Loucy (cell line): ENCODE measurements around the gene ALDH1A3.

Experiments
- H2AFZ ChIP-seq: fragments of 200-600 bp; sonication (generic); 2 replicates; pipeline ENCODE4 v1.6.0; 2016; ENCODE audit warnings: antibody characterized with exemption, mild to moderate bottlenecking, low read length, moderate library complexity
- H3F3A ChIP-seq: fragments of 200-600 bp; 2 replicates; pipeline ENCODE4 v1.6.0; 2016; ENCODE audit warnings: antibody characterized with exemption, low read depth, mild to moderate bottlenecking
- H3K27me3 ChIP-seq: fragments of 200-600 bp; sonication (generic); 2 replicates; pipeline ENCODE4 v1.6.1; 2014; ENCODE audit warnings: low read length, mild to moderate bottlenecking; ENCODE audit not compliant: insufficient read depth, poor library complexity, severe bottlenecking
- H3K36me3 ChIP-seq: fragments of 200-600 bp; sonication (generic); 2 replicates; pipeline ENCODE4 v1.6.1; 2016; ENCODE audit warnings: low read length; ENCODE audit not compliant: insufficient read depth
- H3K4me1 ChIP-seq: fragments of 200-600 bp; sonication (generic); 2 replicates; pipeline ENCODE4 v1.5.1; 2014; ENCODE audit warnings: low read length, mild to moderate bottlenecking; ENCODE audit not compliant: insufficient read depth, poor library complexity, severe bottlenecking
- H3K4me2 ChIP-seq: fragments of 200-600 bp; sonication (generic); 2 replicates; pipeline ENCODE4 v1.6.0; 2014; ENCODE audit warnings: antibody characterized with exemption, low read length, low read depth, mild to moderate bottlenecking; ENCODE audit not compliant: poor library complexity, severe bottlenecking
- H3K4me3 ChIP-seq: fragments of 200-600 bp; sonication (generic); 2 replicates; pipeline ENCODE4 v1.5.1; 2014; ENCODE audit warnings: low read length, mild to moderate bottlenecking, mixed read lengths; ENCODE audit not compliant: poor library complexity, severe bottlenecking
- H3K79me2 ChIP-seq: fragments of 200-600 bp; sonication (generic); 2 replicates; pipeline ENCODE4 v1.6.1; 2014; ENCODE audit warnings: low read length; ENCODE audit not compliant: insufficient read depth
- H3K9ac ChIP-seq: fragments of 200-600 bp; sonication (generic); 2 replicates; pipeline ENCODE4 v1.6.0; 2014; ENCODE audit warnings: mild to moderate bottlenecking, low read depth, low read length, moderate library complexity; ENCODE audit not compliant: poor library complexity, severe bottlenecking
- H3K9me2 ChIP-seq: fragments of 200-600 bp; sonication (generic); replicated peaks from 2 replicates; pipeline ENCODE4 v1.6.1; 2016; ENCODE audit warnings: low read depth, low read length, mixed read lengths
- H3K9me3 ChIP-seq: fragments of 200-600 bp; sonication (generic); 2 replicates; pipeline ENCODE4 v1.6.1; 2014; ENCODE audit warnings: mild to moderate bottlenecking, antibody characterized with exemption, low read length, low read depth; ENCODE audit not compliant: insufficient read depth
- H4K20me1 ChIP-seq: fragments of 200-600 bp; sonication (generic); 2 replicates; pipeline ENCODE4 v1.6.0; 2014; ENCODE audit warnings: antibody characterized with exemption, low read length, mild to moderate bottlenecking; ENCODE audit not compliant: insufficient read depth, poor library complexity, severe bottlenecking
- EZH2phosphoT487 ChIP-seq: fragments of 200-600 bp; IDR thresholded peaks from 2 replicates; pipeline ENCODE4 v1.6.1; 2018; ENCODE audit warnings: antibody characterized with exemption, mild to moderate bottlenecking, moderate library complexity, borderline replicate concordance
- TF ChIP-seq, protein P1 (sequence below): fragments of 200-600 bp; sonication (generic); conservative IDR thresholded peaks from 2 replicates; pipeline ENCODE4 v1.5.1; 2014; ENCODE audit warnings: mild to moderate bottlenecking, antibody characterized with exemption, low read length

ALDH1A3 gene

DNA sequence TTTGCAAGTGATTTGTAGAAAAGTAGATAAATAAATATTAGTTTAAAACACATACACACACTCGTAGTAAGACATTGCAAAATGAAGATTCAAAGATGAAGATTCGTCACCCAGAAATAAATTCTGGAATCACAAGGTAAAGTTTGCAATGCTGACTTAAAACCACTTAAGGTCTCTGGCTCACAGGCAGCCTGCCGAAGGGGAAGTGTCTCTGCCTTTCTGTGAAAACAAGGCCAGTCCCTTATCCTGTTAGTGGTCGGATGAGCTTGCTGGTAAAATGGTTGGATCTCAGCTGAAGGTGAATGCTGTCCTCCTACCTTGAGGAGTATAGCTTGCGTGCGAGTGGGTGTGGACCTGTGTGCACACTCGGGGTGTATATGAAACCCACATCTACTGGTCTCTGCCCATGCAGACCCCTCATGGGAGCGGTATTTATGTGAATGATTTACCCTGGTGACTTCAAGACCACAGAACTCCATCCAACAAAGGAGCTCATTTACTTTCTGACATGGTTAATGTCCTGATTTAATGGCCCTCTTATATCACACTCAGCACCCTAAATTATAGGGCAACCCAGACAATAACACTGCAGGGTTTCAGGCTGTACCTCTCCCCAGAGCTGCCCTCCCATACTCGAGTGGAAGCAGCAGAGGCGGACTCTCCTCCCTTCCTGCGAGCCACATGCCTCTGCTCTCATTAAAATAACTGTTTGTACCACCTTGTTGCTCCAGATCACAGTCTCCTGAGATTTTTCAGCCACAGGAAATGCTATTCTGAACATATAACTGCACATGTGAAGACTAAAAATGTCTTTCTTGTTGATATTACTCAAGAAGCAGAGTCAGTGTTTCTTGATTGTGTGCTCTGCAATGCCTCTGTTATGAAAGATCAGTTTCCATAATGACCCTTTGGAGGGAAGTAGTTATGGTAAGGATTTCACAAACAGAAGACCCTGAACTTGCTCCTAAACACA, 45.9 kb upstream of the ALDH1A3 start:
- Histone ChIP-seq H3K4me1 (no peaks in the 10 kb centered on the region), H4K20me1 (no peaks in the 10 kb centered on the region)

DNA sequence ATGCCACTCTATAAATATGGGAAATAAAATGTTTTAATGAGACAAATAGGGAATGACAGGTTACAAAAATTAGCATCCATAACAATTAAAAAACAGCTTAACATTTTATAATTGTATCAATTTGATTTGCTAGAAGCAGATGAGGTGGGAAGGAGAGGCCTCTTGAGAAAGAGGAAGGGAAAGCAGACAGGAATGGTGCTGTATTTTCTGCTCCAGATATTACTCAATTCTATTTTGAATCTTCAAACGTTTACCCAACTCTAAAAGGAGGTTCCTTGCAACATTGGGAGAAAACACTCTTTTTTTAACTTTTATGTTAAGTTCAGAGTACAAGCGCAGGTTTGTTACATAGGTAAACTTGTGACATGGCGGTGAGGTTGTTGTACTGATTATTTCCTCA, 44.9 kb upstream of the ALDH1A3 start:
- no peak overlapping the region for H3K9ac ChIP-seq

More for the DNA sequence above, 45.9 kb upstream of the ALDH1A3 start:
- no peaks in the 10 kb centered on the region for H3K9me2 ChIP-seq
- H3K79me2 ChIP-seq = no peaks in the 10 kb centered on the region
- no peak overlapping the region for H3K4me3 ChIP-seq
- TF ChIP-seq, protein P1, sequence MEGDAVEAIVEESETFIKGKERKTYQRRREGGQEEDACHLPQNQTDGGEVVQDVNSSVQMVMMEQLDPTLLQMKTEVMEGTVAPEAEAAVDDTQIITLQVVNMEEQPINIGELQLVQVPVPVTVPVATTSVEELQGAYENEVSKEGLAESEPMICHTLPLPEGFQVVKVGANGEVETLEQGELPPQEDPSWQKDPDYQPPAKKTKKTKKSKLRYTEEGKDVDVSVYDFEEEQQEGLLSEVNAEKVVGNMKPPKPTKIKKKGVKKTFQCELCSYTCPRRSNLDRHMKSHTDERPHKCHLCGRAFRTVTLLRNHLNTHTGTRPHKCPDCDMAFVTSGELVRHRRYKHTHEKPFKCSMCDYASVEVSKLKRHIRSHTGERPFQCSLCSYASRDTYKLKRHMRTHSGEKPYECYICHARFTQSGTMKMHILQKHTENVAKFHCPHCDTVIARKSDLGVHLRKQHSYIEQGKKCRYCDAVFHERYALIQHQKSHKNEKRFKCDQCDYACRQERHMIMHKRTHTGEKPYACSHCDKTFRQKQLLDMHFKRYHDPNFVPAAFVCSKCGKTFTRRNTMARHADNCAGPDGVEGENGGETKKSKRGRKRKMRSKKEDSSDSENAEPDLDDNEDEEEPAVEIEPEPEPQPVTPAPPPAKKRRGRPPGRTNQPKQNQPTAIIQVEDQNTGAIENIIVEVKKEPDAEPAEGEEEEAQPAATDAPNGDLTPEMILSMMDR = no peak
- TF ChIP-seq EZH2phosphoT487 = no peak
- no peak overlapping the region for H3K4me2 ChIP-seq
- H3K9ac ChIP-seq = no peak overlapping the region
- H2AFZ ChIP-seq = no peak overlapping the region
- no peaks in the 10 kb centered on the region for H3K27me3 ChIP-seq
- no peaks in the 10 kb centered on the region for H3K9me3 ChIP-seq
- H3K36me3 ChIP-seq = no peaks in the 10 kb centered on the region
- no peaks in the 10 kb centered on the region for H3F3A ChIP-seq

DNA sequence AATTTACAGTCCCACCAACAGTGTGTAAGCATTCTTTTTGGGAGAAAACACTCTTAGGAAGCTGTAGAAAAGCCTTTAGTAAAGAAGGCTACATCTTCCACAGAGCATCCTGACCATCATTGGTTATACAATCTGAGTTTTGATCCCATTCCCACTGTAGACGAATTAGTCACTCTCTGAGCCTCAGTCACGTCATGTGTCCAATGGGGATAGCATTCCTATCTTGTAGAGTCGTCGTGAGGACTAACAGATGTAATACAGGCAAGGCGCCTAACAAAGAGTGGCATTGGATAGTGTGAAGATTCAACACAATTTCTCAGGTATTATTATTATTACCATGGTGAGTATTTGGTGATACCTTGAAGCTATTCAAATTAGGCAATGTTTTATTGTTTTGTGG, 44.0 kb upstream of the ALDH1A3 start:
- no peak for TF ChIP-seq EZH2phosphoT487
- TF ChIP-seq, protein P1 = no peak
- Histone ChIP-seq H3K9me2 (no peaks in the 10 kb centered on the region), H3F3A (no peaks in the 10 kb centered on the region), H3K4me1 (no peaks in the 10 kb centered on the region), H3K4me2 (no peak overlapping the region), H2AFZ (no peak overlapping the region), H3K79me2 (no peaks in the 10 kb centered on the region), H3K36me3 (no peaks in the 10 kb centered on the region), H3K9ac (no peak overlapping the region), H3K27me3 (no peaks in the 10 kb centered on the region), H4K20me1 (no peaks in the 10 kb centered on the region), H3K4me3 (no peak overlapping the region), H3K9me3 (no peaks in the 10 kb centered on the region)

More for the DNA sequence above, 44.9 kb upstream of the ALDH1A3 start:
- no peak overlapping the region for H3K4me2 ChIP-seq
- no peaks in the 10 kb centered on the region for H3K79me2 ChIP-seq
- H3K9me3 ChIP-seq = no peaks in the 10 kb centered on the region
- H4K20me1 ChIP-seq = no peaks in the 10 kb centered on the region
- no peaks in the 10 kb centered on the region for H3K27me3 ChIP-seq
- H2AFZ ChIP-seq = no peak overlapping the region
- no peaks in the 10 kb centered on the region for H3K4me1 ChIP-seq
- no peaks in the 10 kb centered on the region for H3K9me2 ChIP-seq
- no peaks in the 10 kb centered on the region for H3K36me3 ChIP-seq
- no peak overlapping the region for H3K4me3 ChIP-seq
- TF ChIP-seq, protein P1 = no peak
- TF ChIP-seq EZH2phosphoT487 = no peak
- no peaks in the 10 kb centered on the region for H3F3A ChIP-seq
